Measurements from ENCODE around the gene MKLN1. TPM values are rescaled to one million over a fixed set of nuclear protein-coding genes. Genes with fewer than 3 reads are reported as not detected.

MKLN1 gene
- polyA plus RNA-seq, 1 donor from 2014 or later = 15.9 TPM

DNA sequence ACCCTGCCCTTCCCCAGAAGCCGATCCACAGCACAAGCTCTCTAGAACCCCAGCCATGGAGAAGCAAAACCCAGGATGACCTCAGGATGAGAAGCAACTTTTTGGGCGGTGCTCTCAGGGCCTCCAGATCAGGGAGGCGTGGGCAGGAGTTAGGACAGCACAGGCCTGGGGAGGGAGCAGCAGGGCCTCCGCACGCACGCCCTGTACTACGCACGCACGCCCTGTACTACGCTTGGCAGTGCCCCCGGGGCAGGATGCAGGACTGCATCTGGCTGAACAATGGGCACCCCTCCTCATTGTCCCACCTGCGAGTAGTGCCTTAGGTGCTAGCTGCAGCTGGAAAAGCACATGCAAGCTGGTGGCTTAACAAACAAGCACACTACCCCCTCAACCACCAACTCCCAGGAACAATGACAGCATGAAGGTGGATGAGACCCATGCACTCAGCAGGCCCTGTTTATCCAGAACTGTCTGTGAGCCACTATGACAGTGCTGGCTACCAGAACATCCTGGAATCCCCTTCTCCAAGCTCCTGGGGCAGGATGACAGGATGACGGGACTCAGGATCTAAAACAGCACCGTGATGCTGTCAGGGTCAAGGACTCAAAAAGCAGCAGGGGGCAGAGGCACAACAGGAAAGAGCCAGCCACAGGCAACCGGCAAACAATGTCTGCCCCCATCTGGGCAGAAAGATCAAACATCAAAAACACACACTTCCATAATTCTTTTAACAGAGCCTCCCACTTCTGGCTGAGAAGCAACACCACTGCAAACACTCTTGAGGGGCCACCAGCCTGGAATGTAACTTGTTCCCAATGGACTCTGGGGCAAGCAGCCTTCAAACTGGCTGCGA lies 217.0 kb downstream of the MKLN1 start:
- H4K20me1 ChIP-seq (ENCODE audit: insufficient read depth) = no peaks in the 10 kb centered on the region
- H3K9ac ChIP-seq (ENCODE audit: low read length) = no peak overlapping the region
- no peaks in the 10 kb centered on the region for H3K9me2 ChIP-seq (ENCODE audit: insufficient read depth, low read length)
- H3K27me3 ChIP-seq (ENCODE audit: insufficient read depth, low read depth, low read length) = no peaks in the 10 kb centered on the region
- no peaks in the 10 kb centered on the region for H3F3A ChIP-seq (ENCODE audit: insufficient read depth, low read length, poor library complexity, severe bottlenecking)
- peak; percentile 33 for TF ChIP-seq CTCF (IDR thresholded peaks at IDR 0.05; ENCODE audit: poor library complexity, severe bottlenecking)
- no peak for TF ChIP-seq POLR2AphosphoS5 (IDR thresholded peaks at IDR 0.05)
- TF ChIP-seq EZH2 (IDR thresholded peaks at IDR 0.05; ENCODE audit: borderline replicate concordance, insufficient read depth, low read length, poor library complexity, severe bottlenecking) = no peak
- H3K4me2 ChIP-seq (ENCODE audit: low read length) = no peak overlapping the region
- H3K79me2 ChIP-seq (replicated peaks; ENCODE audit: insufficient read depth, low read length) = no peaks in the 10 kb centered on the region
- H3K4me3 ChIP-seq (ENCODE audit: low read length) = no peak overlapping the region
- no peak overlapping the region for H2AFZ ChIP-seq (ENCODE audit: low read depth, low read length)
- no peaks in the 10 kb centered on the region for H3K9me3 ChIP-seq (ENCODE audit: low read length)
- H3K36me3 ChIP-seq (ENCODE audit: insufficient read depth, low read length) = no peaks in the 10 kb centered on the region
- no peak overlapping the region for H3K27ac ChIP-seq (ENCODE audit: low read length)

DNA sequence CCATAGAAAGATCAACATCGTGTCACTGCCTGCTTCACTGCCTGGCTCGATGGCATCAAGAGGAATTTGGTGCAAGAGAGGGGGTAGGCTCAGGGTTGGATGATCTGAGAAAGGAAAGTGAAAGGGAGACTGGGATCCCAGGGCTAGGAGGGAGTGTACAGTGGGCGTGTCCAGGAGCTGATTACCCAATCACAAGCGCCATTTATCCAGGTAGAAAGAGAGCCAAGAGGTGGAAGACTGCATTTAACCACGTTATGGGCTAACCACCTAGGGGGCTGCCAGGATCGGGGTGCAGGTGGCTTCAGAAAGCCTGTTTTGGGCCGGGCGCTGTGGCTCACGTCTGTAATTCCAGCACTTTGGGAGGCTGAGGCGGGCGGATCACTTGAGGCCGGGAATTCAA lies 218.4 kb downstream of the MKLN1 start:
- Histone ChIP-seq H3K79me2 (replicated peaks; ENCODE audit: insufficient read depth, low read length) (no peaks in the 10 kb centered on the region), H3F3A (ENCODE audit: insufficient read depth, low read length, poor library complexity, severe bottlenecking) (no peaks in the 10 kb centered on the region), H3K9me2 (ENCODE audit: insufficient read depth, low read length) (no peaks in the 10 kb centered on the region), H3K36me3 (ENCODE audit: insufficient read depth, low read length) (no peaks in the 10 kb centered on the region), H3K4me2 (ENCODE audit: low read length) (no peak overlapping the region), H4K20me1 (ENCODE audit: insufficient read depth) (no peaks in the 10 kb centered on the region), H3K9me3 (ENCODE audit: low read length) (no peaks in the 10 kb centered on the region), H3K9ac (ENCODE audit: low read length) (no peak overlapping the region), H3K27me3 (ENCODE audit: insufficient read depth, low read depth, low read length) (no peaks in the 10 kb centered on the region), H3K27ac (ENCODE audit: low read length) (no peak overlapping the region), H3K4me3 (ENCODE audit: low read length) (no peak overlapping the region), H2AFZ (ENCODE audit: low read depth, low read length) (no peak overlapping the region)
- no peak for TF ChIP-seq REST (IDR thresholded peaks at IDR 0.05; ENCODE audit: borderline replicate concordance)
- no peak for TF ChIP-seq EZH2 (IDR thresholded peaks at IDR 0.05; ENCODE audit: borderline replicate concordance, insufficient read depth, low read length, poor library complexity, severe bottlenecking)
- no peak for TF ChIP-seq TAF1 (IDR thresholded peaks at IDR 0.05; ENCODE audit: low read depth)
- no peak for TF ChIP-seq EP300 (conservative IDR thresholded peaks at IDR 0.05; ENCODE audit: poor library complexity, severe bottlenecking)
- TF ChIP-seq MXI1 (conservative IDR thresholded peaks at IDR 0.05; ENCODE audit: poor library complexity, severe bottlenecking) = no peak
- no peak for TF ChIP-seq RAD21 (conservative IDR thresholded peaks at IDR 0.05)
- no peak for TF ChIP-seq POLR2AphosphoS5 (IDR thresholded peaks at IDR 0.05)
- no peak for TF ChIP-seq CTCF (IDR thresholded peaks at IDR 0.05; ENCODE audit: poor library complexity, severe bottlenecking)
- no peak for TF ChIP-seq SMC3 (conservative IDR thresholded peaks at IDR 0.05; ENCODE audit: poor library complexity)

Other genes with a start within 250 kb of the MKLN1 start
- gene PODXL, start 228.8 kb downstream of the MKLN1 start, polyA plus RNA-seq = 4.5 and 6.1 TPM in 2 replicates